ENCODE measurements around the gene CIC.
A peak's percentile ranks its signal among the peaks of the same experiment; 100 is the strongest.

CIC gene

GRCh38 chr19:42268704-42269477 lies at the start of gene CIC:
Gene CIC, plus strand, starts transcription at chr19:42269252. Its CDS starts 2,532 bp downstream, at chr19:42271784.
- peak; percentile 100 for DNase-seq

- DNase-seq: peak; percentile 99
Measured at GRCh38 chr19:42219812-42220750, 49.0 kb upstream of the CIC start, which contains the start of gene ZNF526. Gene ZNF526, plus strand, starts transcription at chr19:42220312. Its CDS starts 4,092 bp downstream, at chr19:42224404.

- no peak for DNase-seq
Measured at GRCh38 chr19:42220751-42221097, 48.3 kb upstream of the CIC start.

- DNase-seq: no peak
Measured at GRCh38 chr19:42224940-42225717, 43.9 kb upstream of the CIC start.

- DNase-seq: no peak
Measured at GRCh38 chr19:42225718-42226292, 43.2 kb upstream of the CIC start.

GRCh38 chr19:42226886-42227285 lies 42.2 kb upstream of the CIC start:
- no peak for DNase-seq

- DNase-seq: no peak
Measured at GRCh38 chr19:42228641-42229040, 40.4 kb upstream of the CIC start.

- DNase-seq: no peak
Measured at GRCh38 chr19:42229301-42229854, 39.7 kb upstream of the CIC start.

GRCh38 chr19:42229855-42230351 lies 39.1 kb upstream of the CIC start:
- DNase-seq: no peak

- DNase-seq: no peak
Measured at GRCh38 chr19:42230571-42230970, 38.5 kb upstream of the CIC start.

- DNase-seq: no peak
Measured at GRCh38 chr19:42232435-42232834, 36.6 kb upstream of the CIC start.

GRCh38 chr19:42233106-42233505 lies 35.9 kb upstream of the CIC start:
- no peak for DNase-seq

GRCh38 chr19:42233678-42234292 lies 35.3 kb upstream of the CIC start:
- no peak for DNase-seq

- DNase-seq: no peak
Measured at GRCh38 chr19:42234364-42234763, 34.7 kb upstream of the CIC start.

GRCh38 chr19:42235181-42235580 lies 33.9 kb upstream of the CIC start:
- DNase-seq: no peak

- no peak for DNase-seq
Measured at GRCh38 chr19:42239544-42240220, 29.4 kb upstream of the CIC start.

- no peak for DNase-seq
Measured at GRCh38 chr19:42241279-42241678, 27.8 kb upstream of the CIC start.

- peak; percentile 22 to 58 (median 37) for DNase-seq
Measured at GRCh38 chr19:42242069-42242511, 27.0 kb upstream of the CIC start.

- peak; percentile 99 for DNase-seq
Measured at GRCh38 chr19:42242512-42243409, 26.3 kb upstream of the CIC start, which contains the start of gene GSK3A. Gene GSK3A, minus strand, starts transcription at chr19:42242602. Its CDS starts 137 bp downstream, at chr19:42242465.

Measured in suppressor macrophage treated with lipopolysaccharide for 1 hour (primary cell).